HepG2 (cell line): ENCODE data around the gene EIF2S3B. TPM values are rescaled to one million over a fixed set of nuclear protein-coding genes. Genes with fewer than 3 reads are reported as not detected.
A peak's percentile ranks its signal among the peaks of the same experiment; 100 is the strongest.

Experiments
- ATAC-seq: fragments of 200-7000 bp; cut with Tn5 transposase; 3 replicates; pipeline ENCODE4 v1.9.1; 2020; ENCODE audit warnings: mild to moderate bottlenecking, moderate library complexity
- BruUV-seq: library from RNA; stranded (reverse); fragments of 400-500 nt; replicated peaks from 2 replicates; lab custom pipeline; 2021; lab: Mats Ljungman, UMichigan
- CTCF ChIA-PET: fragments of 300-600 bp; formaldehyde crosslinking; extraction: SDS; loops from one replicate; lab custom pipeline; 2021; ENCODE audit warnings: low total read pairs, inconsistent platforms, low intra/inter-chr PET ratio; lab: Yijun Ruan, JAX
- POLR2A ChIA-PET: fragments of 350-600 bp; sonication (Branson Sonifier 250); formaldehyde crosslinking; loops from one replicate; lab custom pipeline; 2020; ENCODE audit warnings: antibody characterized with exemption, inconsistent platforms; lab: Yijun Ruan, JAX
- DNase-seq: peaks from one replicate; pipeline ENCODE4 v3.0.0-alpha.2; 2015; ENCODE audit warnings: low spot score
- FAIRE-seq: peaks from 3 replicates; lab custom pipeline; 2011; peaks lifted over from hg19 to GRCh38; lab: Jason Lieb, UNC
- H2AFZ ChIP-seq: one replicate; pipeline ENCODE4 v1.6.1; 2011; ENCODE audit warnings: low read length, inconsistent platforms
- H3K27ac ChIP-seq: fragments of 300-600 bp; 3 replicates; pipeline ENCODE4 v1.8.0; 2011; ENCODE audit warnings: mixed run types, mild to moderate bottlenecking, mixed read lengths, low read length, inconsistent platforms; ENCODE audit not compliant: insufficient read depth; ENCODE audit errors: extremely low read length
- H3K27me3 ChIP-seq, 2 experiments: fragments of 200-600 bp in 1 of 2; 2 replicates in 1 of 2; 3 replicates in 1 of 2; pipeline versions ENCODE4 v1.6.0 to v1.8.0; 2011; ENCODE audit warnings: low read length in 2 of 2, mild to moderate bottlenecking in 2 of 2, moderate library complexity in 2 of 2, inconsistent platforms in 1 of 2; ENCODE audit not compliant: insufficient read depth in 2 of 2, control insufficient read depth in 1 of 2
- H3K36me3 ChIP-seq, 2 experiments: fragments of 200-600 bp in 1 of 2; replicated peaks in 1 of 2; 2 replicates in 1 of 2; 3 replicates in 1 of 2; pipeline versions ENCODE4 v1.5.1 to v1.8.0; 2011; ENCODE audit warnings: low read length in 2 of 2, inconsistent platforms in 1 of 2; ENCODE audit not compliant: insufficient read depth in 2 of 2, control insufficient read depth in 1 of 2
- H3K4me1 ChIP-seq: 2 replicates; pipeline ENCODE4 v1.5.1; 2012; ENCODE audit warnings: low read length, inconsistent platforms; ENCODE audit not compliant: insufficient read depth
- H3K4me2 ChIP-seq: 2 replicates; pipeline ENCODE4 v1.6.0; 2011; ENCODE audit warnings: low read depth, low read length, inconsistent platforms
- H3K4me3 ChIP-seq, 3 experiments: fragments of 200-600 bp in 1 of 3; sonication (generic), shearing (Covaris generic) in 1 of 3; replicated peaks in 1 of 3; 2 replicates each; pipeline ENCODE4 v1.5.1; 2011 to 2016; ENCODE audit warnings: low read length in 3 of 3, inconsistent platforms in 2 of 3, low read depth in 2 of 3, mild to moderate bottlenecking in 2 of 3, control low read depth in 1 of 3, mixed read lengths in 1 of 3; ENCODE audit not compliant: insufficient read depth in 1 of 3
- H3K79me2 ChIP-seq: one replicate; pipeline ENCODE4 v1.6.1; 2011; ENCODE audit warnings: low read length, inconsistent platforms; ENCODE audit not compliant: insufficient read depth
- H3K9ac ChIP-seq: 2 replicates; pipeline ENCODE4 v1.6.0; 2011; ENCODE audit warnings: mild to moderate bottlenecking, low read depth, low read length, inconsistent platforms; ENCODE audit not compliant: insufficient read depth
- H3K9me3 ChIP-seq: 2 replicates; pipeline ENCODE4 v1.5.1; 2012; ENCODE audit warnings: mild to moderate bottlenecking, low read length
- H4K20me1 ChIP-seq: 2 replicates; pipeline ENCODE4 v1.6.0; 2011; ENCODE audit warnings: inconsistent platforms, mild to moderate bottlenecking, low read length, moderate library complexity; ENCODE audit not compliant: insufficient read depth
- SMC3 ChIP-seq: IDR thresholded peaks from 2 replicates; pipeline ENCODE4 v1.6.1; 2011; ENCODE audit warnings: low read length, improper control_type of control experiment
- STAG1 ChIP-seq: sonication (generic); formaldehyde crosslinking; IDR thresholded peaks from 2 replicates; pipeline ENCODE4 v1.4.0; 2020; ENCODE audit warnings: missing genetic modification reagents
- WGBS: methylation state at CpG from one replicate; pipeline ENCODE4 v1.1.6; 2017; ENCODE audit warnings: low lambda C conversion rate; 5-methylcytosine and 5-hydroxymethylcytosine counted together
- in situ Hi-C: cut with HindIII; loops from 2 replicates; pipeline ENCODE4 v1.10.0; 2017; ENCODE audit warnings: low pct_unique_long_range_greater_than_20kb; ENCODE audit not compliant: extremely low pct_ligation_motif_present
- intact Hi-C: fragments of 100-400 bp; cut with micrococcal nuclease; formaldehyde crosslinking; loops from one replicate; pipeline ENCODE4 v1.10.0; 2022; ENCODE audit not compliant: unreplicated experiment
- polyA plus RNA-seq, 8 experiments: library from polyadenylated mRNA; depleted of rRNA in 3 of 8; stranded (reverse) in 7 of 8; unstranded in 1 of 8; fragments of >200 nt; fragmentation: Illumina TruSeq in 4 of 8; extraction: Trizol in 4 of 8; gene quantifications; 2 replicates each; pipeline versions ENCODE4 v1.2.1 to v1.2.3, GENCODE V29; 2011 to 2016; ENCODE audit warnings: low read depth in 4 of 8, missing spikeins in 1 of 8, mixed read lengths in 1 of 8; ENCODE audit not compliant: insufficient read depth in 1 of 8
- total RNA-seq, 5 experiments: library from RNA; depleted of rRNA; stranded (reverse); fragments of >200 nt; fragmentation: Illumina TruSeq; extraction: Trizol; gene quantifications; 2 replicates each; pipeline ENCODE4 v1.2.3, GENCODE V29; 2016; ENCODE audit warnings: low read depth in 1 of 5
- TF ChIP-seq, protein P1 (sequence below): sonication (generic); formaldehyde crosslinking; IDR thresholded peaks from 2 replicates; pipeline ENCODE4 v1.5.0; 2020; ENCODE audit warnings: mild to moderate bottlenecking, missing genetic modification reagents, moderate library complexity
- TF ChIP-seq, protein P2 (sequence below): fragments of 450-650 bp; IDR thresholded peaks from 2 replicates; pipeline ENCODE4 v1.6.1; 2016

The EIF2S3B gene
- total and polyA plus RNA-seq, 2 of the 13 experiments (the other 11 are each of a cell fraction or from before 2014, with no cell fraction given) = 3.6 to 7.6 TPM

DNA sequence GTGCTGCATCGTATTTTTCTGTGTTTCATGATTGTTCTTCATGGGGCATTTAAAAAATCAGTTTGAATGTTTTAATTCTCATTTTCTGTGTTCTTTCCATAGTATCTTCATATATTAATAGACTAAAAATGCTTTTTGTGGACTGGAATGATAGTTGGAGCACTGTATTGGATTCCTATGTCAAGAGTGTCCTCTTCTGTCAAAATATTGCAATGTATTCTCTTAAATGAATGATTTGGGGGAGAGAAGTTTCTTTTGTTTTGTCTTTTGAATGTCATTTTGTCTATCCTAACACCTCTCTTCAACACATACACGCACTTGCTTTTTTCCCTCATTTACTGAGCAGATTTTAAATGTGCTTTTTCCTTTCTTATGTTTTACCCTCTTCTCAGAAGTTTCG, 4.7 kb upstream of the EIF2S3B start:
- no peak for ATAC-seq
- CTCF ChIA-PET = interaction anchor here (1.4 to 2.1 kb wide), 2 partner anchors 169 to 266 kb away, joined by 7 to 16 read pairs; no protein-coding TSS in a partner anchor
- intact Hi-C loops = loop anchor here (1.0 kb wide), 1 partner anchor 170 kb away; no protein-coding TSS in a partner anchor

More for the DNA sequence above, 4.7 kb upstream of the EIF2S3B start:
- TF ChIP-seq, protein P1, sequence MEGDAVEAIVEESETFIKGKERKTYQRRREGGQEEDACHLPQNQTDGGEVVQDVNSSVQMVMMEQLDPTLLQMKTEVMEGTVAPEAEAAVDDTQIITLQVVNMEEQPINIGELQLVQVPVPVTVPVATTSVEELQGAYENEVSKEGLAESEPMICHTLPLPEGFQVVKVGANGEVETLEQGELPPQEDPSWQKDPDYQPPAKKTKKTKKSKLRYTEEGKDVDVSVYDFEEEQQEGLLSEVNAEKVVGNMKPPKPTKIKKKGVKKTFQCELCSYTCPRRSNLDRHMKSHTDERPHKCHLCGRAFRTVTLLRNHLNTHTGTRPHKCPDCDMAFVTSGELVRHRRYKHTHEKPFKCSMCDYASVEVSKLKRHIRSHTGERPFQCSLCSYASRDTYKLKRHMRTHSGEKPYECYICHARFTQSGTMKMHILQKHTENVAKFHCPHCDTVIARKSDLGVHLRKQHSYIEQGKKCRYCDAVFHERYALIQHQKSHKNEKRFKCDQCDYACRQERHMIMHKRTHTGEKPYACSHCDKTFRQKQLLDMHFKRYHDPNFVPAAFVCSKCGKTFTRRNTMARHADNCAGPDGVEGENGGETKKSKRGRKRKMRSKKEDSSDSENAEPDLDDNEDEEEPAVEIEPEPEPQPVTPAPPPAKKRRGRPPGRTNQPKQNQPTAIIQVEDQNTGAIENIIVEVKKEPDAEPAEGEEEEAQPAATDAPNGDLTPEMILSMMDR (CRISPR knock-in tag) = peak; percentile 35
- peak; percentile 38; the same call in 1 of the 2 replicates for TF ChIP-seq SMC3
- TF ChIP-seq, protein P2, sequence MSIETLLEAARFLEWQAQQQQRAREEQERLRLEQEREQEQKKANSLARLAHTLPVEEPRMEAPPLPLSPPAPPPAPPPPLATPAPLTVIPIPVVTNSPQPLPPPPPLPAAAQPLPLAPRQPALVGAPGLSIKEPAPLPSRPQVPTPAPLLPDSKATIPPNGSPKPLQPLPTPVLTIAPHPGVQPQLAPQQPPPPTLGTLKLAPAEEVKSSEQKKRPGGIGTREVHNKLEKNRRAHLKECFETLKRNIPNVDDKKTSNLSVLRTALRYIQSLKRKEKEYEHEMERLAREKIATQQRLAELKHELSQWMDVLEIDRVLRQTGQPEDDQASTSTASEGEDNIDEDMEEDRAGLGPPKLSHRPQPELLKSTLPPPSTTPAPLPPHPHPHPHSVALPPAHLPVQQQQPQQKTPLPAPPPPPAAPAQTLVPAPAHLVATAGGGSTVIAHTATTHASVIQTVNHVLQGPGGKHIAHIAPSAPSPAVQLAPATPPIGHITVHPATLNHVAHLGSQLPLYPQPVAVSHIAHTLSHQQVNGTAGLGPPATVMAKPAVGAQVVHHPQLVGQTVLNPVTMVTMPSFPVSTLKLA = no peak
- TF ChIP-seq STAG1 (CRISPR knock-in tag) = peak; percentile 63
- H2AFZ ChIP-seq = no peak overlapping the region
- BruUV-seq = no TSS peak
- H3K4me3 ChIP-seq = no peak overlapping the region
- no peaks in the 10 kb centered on the region for H3K79me2 ChIP-seq
- H3K36me3 ChIP-seq = no peaks in the 10 kb centered on the region
- FAIRE-seq (no peak), DNase-seq (no peak)
- H3K27ac ChIP-seq = no peak overlapping the region
- no peak overlapping the region for H3K4me2 ChIP-seq
- H3K4me1 ChIP-seq = no peaks in the 10 kb centered on the region
- H3K27me3 ChIP-seq = peaks cover 0 to 2% of the 10 kb centered on the region in 2 experiments; a peak in 1 of 5 replicates
- in situ Hi-C loops = no loop called here
- no peaks in the 10 kb centered on the region for H4K20me1 ChIP-seq
- H3K9ac ChIP-seq = no peak overlapping the region
- 2% methylated on average over 3 of the region's 3 CpGs for WGBS
- H3K9me3 ChIP-seq = no peaks in the 10 kb centered on the region
- POLR2A ChIA-PET = no interaction called here
